ENCODE results near the gene GAS6.
"Not testable (repeated sequence)": the region's sequence is repeated elsewhere in the genome, so short reads cannot be mapped to it uniquely, and the experiment has no call there.

Gene GAS6

GRCh38 chr13:113796211-113796963, 67.5 kb downstream of the GAS6 start:
- no peak overlapping the region for H3K4me3 ChIP-seq (replicated peaks in 1 of 2; ENCODE audit: low read depth in 2 of 2, low read length in 2 of 2)
- TF ChIP-seq CTCF (IDR thresholded peaks at IDR 0.05; ENCODE audit: low read depth, low read length): no peak
- no peak for DNase-seq (ENCODE audit: low read depth in 2 of 2)

- H3K4me3 ChIP-seq (replicated peaks in 1 of 2; ENCODE audit: low read depth in 2 of 2, low read length in 2 of 2); DNase-seq (ENCODE audit: low read depth in 2 of 2): not testable (repeated sequence)
Observed at GRCh38 chr13:113795362-113795761, 68.5 kb downstream of the GAS6 start.

- H3K4me3 ChIP-seq (replicated peaks in 1 of 2; ENCODE audit: low read depth in 2 of 2, low read length in 2 of 2): no peak overlapping the region
- no peak for DNase-seq (ENCODE audit: low read depth in 2 of 2)
- TF ChIP-seq CTCF (IDR thresholded peaks at IDR 0.05; ENCODE audit: low read depth, low read length): no peak
Observed at GRCh38 chr13:113794764-113795173, 69.1 kb downstream of the GAS6 start.

- no peak for TF ChIP-seq CTCF (IDR thresholded peaks at IDR 0.05; ENCODE audit: low read depth, low read length)
- H3K4me3 ChIP-seq (replicated peaks in 1 of 2; ENCODE audit: low read depth in 2 of 2, low read length in 2 of 2): no peak overlapping the region
- no peak for DNase-seq (ENCODE audit: low read depth in 2 of 2)
Observed at GRCh38 chr13:113794086-113794485, 69.8 kb downstream of the GAS6 start.

- H3K4me3 ChIP-seq (replicated peaks in 1 of 2; ENCODE audit: low read depth in 2 of 2, low read length in 2 of 2): no peak overlapping the region
- TF ChIP-seq CTCF (IDR thresholded peaks at IDR 0.05; ENCODE audit: low read depth, low read length): no peak
- no peak for DNase-seq (ENCODE audit: low read depth in 2 of 2)
Observed at GRCh38 chr13:113793718-113794085, 70.2 kb downstream of the GAS6 start.

GRCh38 chr13:113792886-113793717, 70.8 kb downstream of the GAS6 start:
- DNase-seq (ENCODE audit: low read depth in 2 of 2): no peak
- H3K4me3 ChIP-seq (replicated peaks in 1 of 2; ENCODE audit: low read depth in 2 of 2, low read length in 2 of 2): no peak overlapping the region
- TF ChIP-seq CTCF (IDR thresholded peaks at IDR 0.05; ENCODE audit: low read depth, low read length): no peak

- no peak for TF ChIP-seq CTCF (IDR thresholded peaks at IDR 0.05; ENCODE audit: low read depth, low read length)
- no peak overlapping the region for H3K4me3 ChIP-seq (replicated peaks in 1 of 2; ENCODE audit: low read depth in 2 of 2, low read length in 2 of 2)
- no peak for DNase-seq (ENCODE audit: low read depth in 2 of 2)
Observed at GRCh38 chr13:113792236-113792770, 71.6 kb downstream of the GAS6 start.
